ENCODE data around the gene LGR6.

LGR6 gene

DNA sequence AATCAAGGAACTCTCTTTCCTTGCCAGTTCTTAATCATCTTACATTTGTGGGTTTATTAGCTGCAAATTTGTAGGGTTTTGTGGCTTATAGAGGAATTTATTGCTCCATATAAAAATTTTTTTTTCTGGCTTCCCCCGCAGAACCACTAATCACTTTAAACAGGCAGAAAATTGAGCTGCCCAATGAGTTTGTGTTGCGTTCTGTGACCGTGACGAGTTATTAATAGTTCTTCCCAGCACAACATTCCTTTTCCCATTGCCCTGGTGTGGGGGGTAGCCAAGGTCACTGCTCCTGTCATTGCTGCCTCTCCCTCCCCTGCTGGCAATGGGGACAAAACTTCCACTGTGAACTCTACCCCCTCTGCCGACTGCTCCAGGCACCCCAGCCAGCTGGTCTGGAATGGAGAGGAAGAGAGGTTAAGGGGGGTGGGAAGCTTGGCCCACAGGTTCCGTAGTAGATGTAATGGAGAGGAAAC lies 93.1 kb downstream of the LGR6 start:
- no peaks in the 10 kb centered on the region for H3K9me2 ChIP-seq (replicated peaks; ENCODE audit: low read depth, low read length)
- H3K36me3 ChIP-seq (ENCODE audit: insufficient read depth, low read length) = no peaks in the 10 kb centered on the region
- no peak overlapping the region for H3K9ac ChIP-seq (ENCODE audit: low read depth, low read length, poor library complexity, severe bottlenecking)
- H4K20me1 ChIP-seq (ENCODE audit: insufficient read depth, low read length, poor library complexity, severe bottlenecking) = no peaks in the 10 kb centered on the region
- no peaks in the 10 kb centered on the region for H3K79me2 ChIP-seq (ENCODE audit: insufficient read depth, low read length)
- no peaks in the 10 kb centered on the region for H3F3A ChIP-seq (ENCODE audit: low read depth)
- no peak overlapping the region for H3K4me2 ChIP-seq (ENCODE audit: low read depth, low read length, poor library complexity, severe bottlenecking)
- peaks cover 31% of the 10 kb centered on the region for H3K27me3 ChIP-seq (ENCODE audit: insufficient read depth, low read length, poor library complexity, severe bottlenecking)
- no peak overlapping the region for H2AFZ ChIP-seq (ENCODE audit: low read length)
- H3K9me3 ChIP-seq (ENCODE audit: insufficient read depth, low read depth, low read length) = no peaks in the 10 kb centered on the region
- H3K4me3 ChIP-seq (ENCODE audit: low read length, poor library complexity, severe bottlenecking) = no peak overlapping the region
- peaks cover 12% of the 10 kb centered on the region for H3K4me1 ChIP-seq (ENCODE audit: insufficient read depth, low read length, poor library complexity, severe bottlenecking)
- TF ChIP-seq EZH2phosphoT487 (IDR thresholded peaks at IDR 0.05; ENCODE audit: borderline replicate concordance) = no peak
- TF ChIP-seq, protein P1, sequence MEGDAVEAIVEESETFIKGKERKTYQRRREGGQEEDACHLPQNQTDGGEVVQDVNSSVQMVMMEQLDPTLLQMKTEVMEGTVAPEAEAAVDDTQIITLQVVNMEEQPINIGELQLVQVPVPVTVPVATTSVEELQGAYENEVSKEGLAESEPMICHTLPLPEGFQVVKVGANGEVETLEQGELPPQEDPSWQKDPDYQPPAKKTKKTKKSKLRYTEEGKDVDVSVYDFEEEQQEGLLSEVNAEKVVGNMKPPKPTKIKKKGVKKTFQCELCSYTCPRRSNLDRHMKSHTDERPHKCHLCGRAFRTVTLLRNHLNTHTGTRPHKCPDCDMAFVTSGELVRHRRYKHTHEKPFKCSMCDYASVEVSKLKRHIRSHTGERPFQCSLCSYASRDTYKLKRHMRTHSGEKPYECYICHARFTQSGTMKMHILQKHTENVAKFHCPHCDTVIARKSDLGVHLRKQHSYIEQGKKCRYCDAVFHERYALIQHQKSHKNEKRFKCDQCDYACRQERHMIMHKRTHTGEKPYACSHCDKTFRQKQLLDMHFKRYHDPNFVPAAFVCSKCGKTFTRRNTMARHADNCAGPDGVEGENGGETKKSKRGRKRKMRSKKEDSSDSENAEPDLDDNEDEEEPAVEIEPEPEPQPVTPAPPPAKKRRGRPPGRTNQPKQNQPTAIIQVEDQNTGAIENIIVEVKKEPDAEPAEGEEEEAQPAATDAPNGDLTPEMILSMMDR (conservative IDR thresholded peaks at IDR 0.05; ENCODE audit: low read length) = no peak

DNA sequence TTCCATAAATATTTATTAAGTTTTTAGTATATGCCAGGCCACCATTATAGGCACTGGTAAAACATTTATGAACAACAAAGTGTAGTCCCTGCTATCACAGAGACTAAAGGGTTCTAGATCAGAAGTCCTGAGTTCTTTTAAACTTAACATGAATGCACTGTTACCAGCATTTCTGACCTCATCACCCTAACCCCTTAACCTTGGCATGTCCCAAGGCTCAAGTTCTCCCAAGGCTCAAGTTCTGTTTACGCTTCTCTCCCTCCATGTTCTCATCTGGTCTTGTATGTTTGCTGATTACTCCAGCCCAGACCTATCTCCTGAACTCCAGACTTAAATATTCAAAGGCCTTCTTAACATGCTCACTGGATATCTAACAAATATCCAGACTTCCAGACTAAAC lies 93.6 kb downstream of the LGR6 start:
- H3K9me3 ChIP-seq (ENCODE audit: insufficient read depth, low read depth, low read length) = no peaks in the 10 kb centered on the region
- H3K4me3 ChIP-seq (ENCODE audit: low read length, poor library complexity, severe bottlenecking) = no peak overlapping the region
- H3F3A ChIP-seq (ENCODE audit: low read depth) = no peaks in the 10 kb centered on the region
- H2AFZ ChIP-seq (ENCODE audit: low read length) = no peak overlapping the region
- peaks cover 12% of the 10 kb centered on the region for H3K4me1 ChIP-seq (ENCODE audit: insufficient read depth, low read length, poor library complexity, severe bottlenecking)
- no peak overlapping the region for H3K9ac ChIP-seq (ENCODE audit: low read depth, low read length, poor library complexity, severe bottlenecking)
- H4K20me1 ChIP-seq (ENCODE audit: insufficient read depth, low read length, poor library complexity, severe bottlenecking) = no peaks in the 10 kb centered on the region
- H3K27me3 ChIP-seq (ENCODE audit: insufficient read depth, low read length, poor library complexity, severe bottlenecking) = peaks cover 25% of the 10 kb centered on the region
- no peaks in the 10 kb centered on the region for H3K79me2 ChIP-seq (ENCODE audit: insufficient read depth, low read length)
- no peak for TF ChIP-seq EZH2phosphoT487 (IDR thresholded peaks at IDR 0.05; ENCODE audit: borderline replicate concordance)
- TF ChIP-seq, protein P1 (conservative IDR thresholded peaks at IDR 0.05; ENCODE audit: low read length) = no peak
- no peaks in the 10 kb centered on the region for H3K36me3 ChIP-seq (ENCODE audit: insufficient read depth, low read length)
- no peak overlapping the region for H3K4me2 ChIP-seq (ENCODE audit: low read depth, low read length, poor library complexity, severe bottlenecking)
- no peaks in the 10 kb centered on the region for H3K9me2 ChIP-seq (replicated peaks; ENCODE audit: low read depth, low read length)

DNA sequence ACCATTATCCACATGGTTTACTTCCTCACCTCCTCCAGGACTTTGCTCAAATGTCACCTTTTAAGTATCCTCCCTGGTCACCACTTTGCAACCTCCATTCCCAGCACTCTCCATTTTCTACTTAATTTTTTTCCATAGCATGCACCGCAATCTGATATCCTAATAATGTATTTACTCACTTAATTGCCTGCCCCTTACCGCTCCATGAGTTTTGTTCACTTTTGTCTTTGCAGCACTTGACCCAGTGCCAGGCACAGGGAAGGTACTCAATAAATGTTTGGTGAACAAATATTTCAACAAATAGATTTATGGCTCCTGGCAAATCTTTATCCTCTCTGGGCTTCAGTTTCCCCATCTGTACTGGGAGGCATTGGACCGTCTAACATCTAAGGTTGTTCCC lies 94.6 kb downstream of the LGR6 start:
- Histone ChIP-seq H3K9ac (ENCODE audit: low read depth, low read length, poor library complexity, severe bottlenecking) (no peak overlapping the region), H3K27me3 (ENCODE audit: insufficient read depth, low read length, poor library complexity, severe bottlenecking) (peaks cover 22% of the 10 kb centered on the region), H3K4me1 (ENCODE audit: insufficient read depth, low read length, poor library complexity, severe bottlenecking) (peaks cover 7% of the 10 kb centered on the region), H3K4me2 (ENCODE audit: low read depth, low read length, poor library complexity, severe bottlenecking) (no peak overlapping the region), H4K20me1 (ENCODE audit: insufficient read depth, low read length, poor library complexity, severe bottlenecking) (no peaks in the 10 kb centered on the region), H3K36me3 (ENCODE audit: insufficient read depth, low read length) (no peaks in the 10 kb centered on the region), H3K9me2 (replicated peaks; ENCODE audit: low read depth, low read length) (no peaks in the 10 kb centered on the region), H2AFZ (ENCODE audit: low read length) (no peak overlapping the region), H3K79me2 (ENCODE audit: insufficient read depth, low read length) (no peaks in the 10 kb centered on the region), H3F3A (ENCODE audit: low read depth) (no peaks in the 10 kb centered on the region), H3K4me3 (ENCODE audit: low read length, poor library complexity, severe bottlenecking) (no peak overlapping the region), H3K9me3 (ENCODE audit: insufficient read depth, low read depth, low read length) (no peaks in the 10 kb centered on the region)
- TF ChIP-seq, protein P1 (conservative IDR thresholded peaks at IDR 0.05; ENCODE audit: low read length) = no peak
- no peak for TF ChIP-seq EZH2phosphoT487 (IDR thresholded peaks at IDR 0.05; ENCODE audit: borderline replicate concordance)

Data from Loucy (cell line).